H1 (cell line): ENCODE data around the gene LGI4. TPM values are rescaled to one million over a fixed set of nuclear protein-coding genes. Genes with fewer than 3 reads are reported as not detected.

Source experiments
- CTCF ChIA-PET: fragments of 300-600 bp; sonication (Branson Sonifier 250); formaldehyde crosslinking; loops from one replicate; lab custom pipeline; 2021; ENCODE audit not compliant: partially characterized antibody; lab: Charles Lee
- POLR2A ChIA-PET: fragments of 300-600 bp; sonication (Branson Sonifier 250); formaldehyde crosslinking; loops from one replicate; lab custom pipeline; 2021; ENCODE audit warnings: inconsistent platforms; ENCODE audit not compliant: partially characterized antibody; lab: Charles Lee
- DNase-seq, 2 experiments: peaks; one replicate each; pipeline versions ENCODE4 v3.0.0 to v3.0.0-alpha.2; 2010 to 2022; ENCODE audit warnings: low spot score in 2 of 2, low read depth in 1 of 2, mixed read lengths in 1 of 2
- FAIRE-seq: peaks from 2 replicates; lab custom pipeline; 2011; peaks lifted over from hg19 to GRCh38; lab: Jason Lieb, UNC
- H2AFZ ChIP-seq: 2 replicates; pipeline ENCODE4 v1.8.1; 2012; ENCODE audit warnings: low read length, inconsistent platforms
- H2AK5ac ChIP-seq: 2 replicates; pipeline ENCODE4 v1.6.1; 2013; ENCODE audit warnings: low read depth, low read length
- H2BK120ac ChIP-seq: replicated peaks from 2 replicates; pipeline ENCODE3; 2013; ENCODE audit warnings: low read depth, low read length, inconsistent platforms
- H2BK12ac ChIP-seq: 2 replicates; pipeline ENCODE4 v1.6.1; 2013; ENCODE audit warnings: low read depth, low read length
- H2BK15ac ChIP-seq: 2 replicates; pipeline ENCODE4 v1.6.1; 2013; ENCODE audit warnings: low read length
- H2BK20ac ChIP-seq: 2 replicates; pipeline ENCODE4 v1.6.1; 2013; ENCODE audit warnings: low read length
- H2BK5ac ChIP-seq: 2 replicates; pipeline ENCODE4 v1.6.1; 2013; ENCODE audit warnings: low read depth, low read length
- H3K14ac ChIP-seq: 2 replicates; pipeline ENCODE4 v1.6.1; 2013; ENCODE audit warnings: inconsistent platforms; ENCODE audit not compliant: insufficient read length
- H3K18ac ChIP-seq: 2 replicates; pipeline ENCODE4 v1.6.1; 2013; ENCODE audit warnings: low read length; ENCODE audit errors: extremely low read depth
- H3K23ac ChIP-seq: 2 replicates; pipeline ENCODE4 v1.6.1; 2013; ENCODE audit warnings: inconsistent platforms; ENCODE audit not compliant: insufficient read length
- H3K23me2 ChIP-seq: 2 replicates; pipeline ENCODE4 v1.6.1; 2013; ENCODE audit warnings: low read depth, low read length
- H3K27ac ChIP-seq: 2 replicates; pipeline ENCODE4 v1.6.1; 2011; ENCODE audit warnings: low read depth, low read length, inconsistent platforms
- H3K27me3 ChIP-seq, 4 experiments: replicated peaks in 1 of 4; 1 replicate in 1 of 4; 2 replicates in 3 of 4; pipeline versions ENCODE4 v1.6.1 to v1.8.1; 2011 to 2013; ENCODE audit warnings: low read length in 3 of 4, mild to moderate bottlenecking in 3 of 4, inconsistent platforms in 2 of 4, mixed read lengths in 2 of 4, moderate library complexity in 1 of 4; ENCODE audit not compliant: control insufficient read depth in 3 of 4, insufficient read depth in 3 of 4; ENCODE audit errors: extremely low read depth in 1 of 4
- H3K36me3 ChIP-seq, 4 experiments: 2 replicates each; pipeline versions ENCODE4 v1.6.1 to v1.8.1; 2011 to 2013; ENCODE audit warnings: mild to moderate bottlenecking in 4 of 4, low read length in 3 of 4, moderate library complexity in 2 of 4, control low read depth in 1 of 4, inconsistent platforms in 1 of 4; ENCODE audit not compliant: insufficient read depth in 4 of 4, control insufficient read depth in 2 of 4
- H3K4ac ChIP-seq: replicated peaks from 2 replicates; pipeline ENCODE3; 2013; ENCODE audit warnings: low read length, low read depth, mixed read lengths, inconsistent platforms; ENCODE audit not compliant: insufficient read length
- H3K4me1 ChIP-seq, 4 experiments: replicated peaks in 1 of 4; 1 replicate in 1 of 4; 2 replicates in 3 of 4; pipeline versions ENCODE4 v1.6.1 to v1.8.1; 2011 to 2013; ENCODE audit warnings: low read length in 3 of 4, inconsistent platforms in 2 of 4, mixed read lengths in 1 of 4; ENCODE audit not compliant: insufficient read depth in 4 of 4, control insufficient read depth in 3 of 4
- H3K4me2 ChIP-seq, 2 experiments: 2 replicates each; pipeline versions ENCODE4 v1.6.1 to v1.8.1; 2011 to 2013; ENCODE audit warnings: low read depth in 2 of 2, low read length in 2 of 2, control low read depth in 1 of 2, inconsistent platforms in 1 of 2, mild to moderate bottlenecking in 1 of 2; ENCODE audit not compliant: insufficient read depth in 1 of 2
- H3K4me3 ChIP-seq, 4 experiments: fragments of 200-600, 300-600 bp in 1 of 4; sonication (generic), shearing (Covaris generic), sonication (Bioruptor Twin) in 1 of 4; 2 replicates each; pipeline versions ENCODE4 v1.5.1 to v1.8.1; 2011 to 2016; ENCODE audit warnings: low read length in 4 of 4, low read depth in 3 of 4, control low read depth in 2 of 4, inconsistent platforms in 2 of 4, mild to moderate bottlenecking in 2 of 4, mixed read lengths in 1 of 4, moderate library complexity in 1 of 4; ENCODE audit not compliant: insufficient read depth in 2 of 4; ENCODE audit errors: extremely low read depth in 1 of 4
- H3K56ac ChIP-seq: replicated peaks from 2 replicates; pipeline ENCODE3; 2013; ENCODE audit warnings: low read depth, mild to moderate bottlenecking, mixed read lengths, low read length, inconsistent platforms; ENCODE audit not compliant: insufficient read length
- H3K79me1 ChIP-seq: 2 replicates; pipeline ENCODE4 v1.6.1; 2013; ENCODE audit warnings: low read depth, low read length, control low read depth
- H3K79me2 ChIP-seq, 2 experiments: 2 replicates each; pipeline versions ENCODE4 v1.6.1 to v1.8.1; 2012 to 2013; ENCODE audit warnings: low read length in 2 of 2, mild to moderate bottlenecking in 2 of 2, inconsistent platforms in 1 of 2; ENCODE audit not compliant: insufficient read depth in 2 of 2, control insufficient read depth in 1 of 2
- H3K9ac ChIP-seq, 4 experiments: replicated peaks in 1 of 4; 1 replicate in 1 of 4; 2 replicates in 3 of 4; pipeline versions ENCODE4 v1.6.1 to v1.8.1; 2011 to 2013; ENCODE audit warnings: low read depth in 3 of 4, low read length in 3 of 4, control low read depth in 2 of 4, mild to moderate bottlenecking in 2 of 4, moderate library complexity in 2 of 4, inconsistent platforms in 1 of 4; ENCODE audit errors: extremely low read depth in 1 of 4
- H3K9me3 ChIP-seq, 2 experiments: 2 replicates each; pipeline versions ENCODE4 v1.6.1 to v1.8.1; 2012 to 2013; ENCODE audit warnings: mild to moderate bottlenecking in 2 of 2, moderate library complexity in 2 of 2, control low read depth in 1 of 2, inconsistent platforms in 1 of 2, low read depth in 1 of 2, low read length in 1 of 2, mixed read lengths in 1 of 2; ENCODE audit not compliant: insufficient read depth in 2 of 2
- H4K20me1 ChIP-seq, 2 experiments: replicated peaks in 1 of 2; 2 replicates each; pipeline versions ENCODE3 to v1.8.1; 2011 to 2013; ENCODE audit warnings: inconsistent platforms in 2 of 2, low read length in 2 of 2, mild to moderate bottlenecking in 1 of 2; ENCODE audit not compliant: insufficient read depth in 2 of 2, control insufficient read depth in 1 of 2
- H4K5ac ChIP-seq: 2 replicates; pipeline ENCODE4 v1.6.1; 2013; ENCODE audit warnings: low read length, low read depth, mixed read lengths, inconsistent platforms; ENCODE audit not compliant: insufficient read length
- H4K8ac ChIP-seq: 2 replicates; pipeline ENCODE4 v1.8.0; 2013; ENCODE audit warnings: mild to moderate bottlenecking, moderate library complexity, low read length, inconsistent platforms; ENCODE audit not compliant: insufficient read depth; ENCODE audit errors: extremely low read depth
- H4K91ac ChIP-seq: replicated peaks from 2 replicates; pipeline ENCODE3; 2013; ENCODE audit warnings: low read length, mixed read lengths, inconsistent platforms; ENCODE audit not compliant: insufficient read length
- BRCA1 ChIP-seq: IDR thresholded peaks from 2 replicates; pipeline ENCODE4 v1.6.1; 2012; ENCODE audit warnings: low read depth, low read length, improper control_type of control experiment
- CHD1 ChIP-seq: IDR thresholded peaks from 2 replicates; pipeline ENCODE4 v1.6.1; 2012; ENCODE audit warnings: low read depth, low read length, improper control_type of control experiment
- CTCF ChIP-seq, 3 experiments: IDR thresholded peaks; 1 replicate in 2 of 3; 2 replicates in 1 of 3; pipeline versions ENCODE4 v1.5.1 to v1.6.1; 2011; ENCODE audit warnings: low read length in 3 of 3, mild to moderate bottlenecking in 3 of 3, inconsistent platforms in 2 of 3, low read depth in 1 of 3, moderate library complexity in 1 of 3; ENCODE audit not compliant: insufficient read depth in 1 of 3; ENCODE audit errors: control extremely low read depth in 1 of 3
- GABPA ChIP-seq: IDR thresholded peaks from 2 replicates; pipeline ENCODE4 v1.6.1; 2011; ENCODE audit warnings: mild to moderate bottlenecking, low read length, moderate library complexity, borderline replicate concordance; ENCODE audit not compliant: insufficient read depth
- RNF2 ChIP-seq: fragments of 200-900, 300-1000 bp; sonication (generic); IDR thresholded peaks from 2 replicates; pipeline ENCODE4 v1.7.1; 2016; ENCODE audit warnings: borderline replicate concordance, low read depth, mild to moderate bottlenecking, antibody characterized with exemption, low read length; ENCODE audit not compliant: poor library complexity, severe bottlenecking; ENCODE audit errors: missing control alignments
- WGBS, 2 experiments: shearing (Covaris generic) in 1 of 2; methylation state at CpG; one replicate each; pipeline versions ENCODE4 v1.1.6 to v1.1.7; 2013 to 2015; ENCODE audit warnings: low lambda C conversion rate in 2 of 2, mixed read lengths in 2 of 2, inconsistent platforms in 1 of 2, low coverage in 1 of 2, missing lambda C conversion rate in 1 of 2; ENCODE audit not compliant: insufficient replicate concordance in 2 of 2, insufficient coverage in 1 of 2, insufficient read length in 1 of 2; ENCODE audit errors: extremely low coverage in 1 of 2, missing lambda C conversion rate in 1 of 2; 5-methylcytosine and 5-hydroxymethylcytosine counted together
- polyA plus RNA-seq, 7 experiments: library from polyadenylated mRNA; depleted of rRNA in 3 of 7; stranded (reverse) in 5 of 7; unstranded in 2 of 7; fragments of >200 nt in 5 of 7; fragments of 200-250 nt in 2 of 7; gene quantifications; 1 replicate in 5 of 7; 2 replicates in 1 of 7; 4 replicates in 1 of 7; pipeline versions ENCODE4 v1.2.1 to v1.2.3, GENCODE V29; 2011 to 2013; ENCODE audit warnings: missing spikeins in 2 of 7, mixed read lengths in 2 of 7
- total RNA-seq: library from RNA; stranded (reverse); fragmentation: NEBNext Ultra II Directional; extraction: Animal tissue kit (Norgen Biotek cat#: 25700); gene quantifications from 2 replicates; pipeline ENCODE4 v1.2.1, GENCODE V29; 2021

The LGI4 gene
- total and polyA plus RNA-seq, 2 of the 8 experiments (the other 6 are each of a cell fraction or from before 2014, with no cell fraction given) = 2.0 to 8.2 TPM

GRCh38 chr19:35088131-35088913, 46.5 kb downstream of the LGI4 start:
- H2BK20ac ChIP-seq = no peak overlapping the region
- H4K20me1 ChIP-seq = no peaks in the 10 kb centered on the region
- no peak overlapping the region for H2BK120ac ChIP-seq
- H3K14ac ChIP-seq = no peak overlapping the region
- 89% methylated on average over 8 of the region's 8 CpGs; no CpG with 5 or more reads in 1 of the 2 experiments for WGBS, 2 experiments
- peaks cover 2% of the 10 kb centered on the region; the same call in 1 of the 2 replicates for H3K23me2 ChIP-seq
- no peak for DNase-seq
- H3K27ac ChIP-seq = 0 out of 2 replicates have a peak overlapping the region, but pooled peaks have one; percentile 19
- H2BK15ac ChIP-seq = no peak overlapping the region
- POLR2A ChIA-PET = interaction anchor here (0.6 kb wide), 1 partner anchor 31 kb away, joined by 5 read pairs; no protein-coding TSS in a partner anchor
- H3K9ac ChIP-seq = no peak overlapping the region
- peaks cover 0 to 2% (median 0%) of the 10 kb centered on the region in 4 experiments; a peak in 1 of 7 replicates for H3K27me3 ChIP-seq
- no peak overlapping the region; the same call in 1 of the 2 replicates for H4K8ac ChIP-seq
- H3K9me3 ChIP-seq = no peaks in the 10 kb centered on the region
- no peak overlapping the region for H4K5ac ChIP-seq
- no peaks in the 10 kb centered on the region for H3K36me3 ChIP-seq
- no peak overlapping the region for H3K18ac ChIP-seq
- H3K4ac ChIP-seq = no peak overlapping the region
- peaks cover 3 to 17% (median 8%) of the 10 kb centered on the region in 4 experiments; a peak in 6 of 7 replicates for H3K4me1 ChIP-seq
- no peak overlapping the region for H3K4me3 ChIP-seq
- TF ChIP-seq BRCA1 = no peak
- TF ChIP-seq CHD1 = no peak
- no peak for TF ChIP-seq CTCF (IDR thresholded peaks at IDR 0.05; ENCODE audit: control extremely low read depth in 1 of 3, insufficient read depth in 1 of 3, low read depth in 1 of 3, low read length in 3 of 3)
- no peak for TF ChIP-seq GABPA
- TF ChIP-seq RNF2 = no peak
- TF ChIP-seq, all 59 proteins: peak for 0
- no peak overlapping the region for H2AFZ ChIP-seq
- FAIRE-seq = no peak
- CTCF ChIA-PET = interaction anchor here (0.7 to 2.3 kb wide), 6 partner anchors 8 to 47 kb away, joined by 4 to 9 read pairs (median 6); no protein-coding TSS in a partner anchor
- no peak overlapping the region for H3K23ac ChIP-seq
- no peak overlapping the region for H2BK12ac ChIP-seq
- H3K79me1 ChIP-seq = no peaks in the 10 kb centered on the region
- no peak overlapping the region for H3K4me2 ChIP-seq
- H4K91ac ChIP-seq = peak overlapping the region; percentile 45
- no peak overlapping the region for H3K56ac ChIP-seq
- H3K79me2 ChIP-seq = no peaks in the 10 kb centered on the region
- no peak overlapping the region for H2AK5ac ChIP-seq
- no peak overlapping the region for H2BK5ac ChIP-seq
